Neural cell (in vitro differentiated cells): Measurements from ENCODE around the gene RNU6-8.

Source experiments
- CTCF ChIP-seq: fragments of 450-650 bp; IDR thresholded peaks from 2 replicates; pipeline ENCODE4 v1.5.1; 2014; ENCODE audit warnings: antibody characterized with exemption, mild to moderate bottlenecking, moderate library complexity; ENCODE audit not compliant: poor library complexity, severe bottlenecking
- EP300 ChIP-seq: fragments of 450-650 bp; conservative IDR thresholded peaks from 2 replicates; pipeline ENCODE4 v1.6.1; 2014; ENCODE audit warnings: antibody characterized with exemption, mild to moderate bottlenecking, moderate library complexity; ENCODE audit not compliant: poor library complexity, severe bottlenecking
- EZH2 ChIP-seq: fragments of 200-600, 300-800 bp; shearing (Covaris generic), sonication (generic); IDR thresholded peaks from 2 replicates; pipeline ENCODE4 v1.6.1; 2014; ENCODE audit warnings: antibody characterized with exemption, low read length, borderline replicate concordance, mild to moderate bottlenecking; ENCODE audit not compliant: insufficient read depth, poor library complexity, severe bottlenecking
- POLR2AphosphoS5 ChIP-seq: IDR thresholded peaks from 2 replicates; pipeline ENCODE4 v1.6.1; 2012
- RAD21 ChIP-seq: fragments of 450-650 bp; conservative IDR thresholded peaks from 2 replicates; pipeline ENCODE4 v1.6.1; 2014; ENCODE audit warnings: antibody characterized with exemption, mild to moderate bottlenecking, moderate library complexity
- SMC3 ChIP-seq: fragments of 450-650 bp; conservative IDR thresholded peaks from 2 replicates; pipeline ENCODE4 v1.6.1; 2014; ENCODE audit warnings: antibody characterized with exemption, mild to moderate bottlenecking, moderate library complexity; ENCODE audit not compliant: poor library complexity
- TAF1 ChIP-seq: IDR thresholded peaks from 2 replicates; pipeline ENCODE4 v1.6.1; 2012; ENCODE audit warnings: low read depth
- TF ChIP-seq, protein P1 (sequence below): IDR thresholded peaks from 2 replicates; pipeline ENCODE4 v1.6.1; 2012; ENCODE audit warnings: borderline replicate concordance

DNA sequence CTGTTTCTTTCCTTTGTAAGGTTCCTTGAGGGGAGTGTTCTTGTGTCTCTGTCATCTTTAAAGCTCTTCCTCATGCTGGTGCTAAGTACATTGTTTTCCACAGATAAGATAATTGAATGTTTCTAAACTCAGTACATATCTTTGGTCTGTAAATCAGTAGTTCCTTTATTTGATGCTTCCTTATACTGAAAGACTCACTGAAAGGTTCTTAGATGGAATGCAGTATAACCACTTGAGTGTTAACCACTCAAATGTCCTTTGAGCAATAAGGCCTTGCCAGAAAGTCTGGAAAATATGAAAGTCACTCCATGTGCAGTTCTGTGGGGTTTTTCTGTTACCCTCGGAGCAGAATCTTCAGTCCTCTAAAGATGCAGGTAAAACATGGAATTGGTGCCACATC is 23.0 kb upstream of the RNU6-8 start:
- TF ChIP-seq CTCF (no peak), POLR2AphosphoS5 (no peak), EZH2 (no peak), SMC3 (no peak), EP300 (no peak), RAD21 (no peak), TAF1 (no peak)
- TF ChIP-seq, protein P1, sequence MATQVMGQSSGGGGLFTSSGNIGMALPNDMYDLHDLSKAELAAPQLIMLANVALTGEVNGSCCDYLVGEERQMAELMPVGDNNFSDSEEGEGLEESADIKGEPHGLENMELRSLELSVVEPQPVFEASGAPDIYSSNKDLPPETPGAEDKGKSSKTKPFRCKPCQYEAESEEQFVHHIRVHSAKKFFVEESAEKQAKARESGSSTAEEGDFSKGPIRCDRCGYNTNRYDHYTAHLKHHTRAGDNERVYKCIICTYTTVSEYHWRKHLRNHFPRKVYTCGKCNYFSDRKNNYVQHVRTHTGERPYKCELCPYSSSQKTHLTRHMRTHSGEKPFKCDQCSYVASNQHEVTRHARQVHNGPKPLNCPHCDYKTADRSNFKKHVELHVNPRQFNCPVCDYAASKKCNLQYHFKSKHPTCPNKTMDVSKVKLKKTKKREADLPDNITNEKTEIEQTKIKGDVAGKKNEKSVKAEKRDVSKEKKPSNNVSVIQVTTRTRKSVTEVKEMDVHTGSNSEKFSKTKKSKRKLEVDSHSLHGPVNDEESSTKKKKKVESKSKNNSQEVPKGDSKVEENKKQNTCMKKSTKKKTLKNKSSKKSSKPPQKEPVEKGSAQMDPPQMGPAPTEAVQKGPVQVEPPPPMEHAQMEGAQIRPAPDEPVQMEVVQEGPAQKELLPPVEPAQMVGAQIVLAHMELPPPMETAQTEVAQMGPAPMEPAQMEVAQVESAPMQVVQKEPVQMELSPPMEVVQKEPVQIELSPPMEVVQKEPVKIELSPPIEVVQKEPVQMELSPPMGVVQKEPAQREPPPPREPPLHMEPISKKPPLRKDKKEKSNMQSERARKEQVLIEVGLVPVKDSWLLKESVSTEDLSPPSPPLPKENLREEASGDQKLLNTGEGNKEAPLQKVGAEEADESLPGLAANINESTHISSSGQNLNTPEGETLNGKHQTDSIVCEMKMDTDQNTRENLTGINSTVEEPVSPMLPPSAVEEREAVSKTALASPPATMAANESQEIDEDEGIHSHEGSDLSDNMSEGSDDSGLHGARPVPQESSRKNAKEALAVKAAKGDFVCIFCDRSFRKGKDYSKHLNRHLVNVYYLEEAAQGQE: no peak
